ENCODE results near the gene PEX10. TPM values are rescaled to one million over a fixed set of nuclear protein-coding genes. Genes with fewer than 3 reads are reported as not detected.

Gene PEX10
- polyA plus RNA-seq, 1 donor from 2014 or later: 30.1 TPM

DNA sequence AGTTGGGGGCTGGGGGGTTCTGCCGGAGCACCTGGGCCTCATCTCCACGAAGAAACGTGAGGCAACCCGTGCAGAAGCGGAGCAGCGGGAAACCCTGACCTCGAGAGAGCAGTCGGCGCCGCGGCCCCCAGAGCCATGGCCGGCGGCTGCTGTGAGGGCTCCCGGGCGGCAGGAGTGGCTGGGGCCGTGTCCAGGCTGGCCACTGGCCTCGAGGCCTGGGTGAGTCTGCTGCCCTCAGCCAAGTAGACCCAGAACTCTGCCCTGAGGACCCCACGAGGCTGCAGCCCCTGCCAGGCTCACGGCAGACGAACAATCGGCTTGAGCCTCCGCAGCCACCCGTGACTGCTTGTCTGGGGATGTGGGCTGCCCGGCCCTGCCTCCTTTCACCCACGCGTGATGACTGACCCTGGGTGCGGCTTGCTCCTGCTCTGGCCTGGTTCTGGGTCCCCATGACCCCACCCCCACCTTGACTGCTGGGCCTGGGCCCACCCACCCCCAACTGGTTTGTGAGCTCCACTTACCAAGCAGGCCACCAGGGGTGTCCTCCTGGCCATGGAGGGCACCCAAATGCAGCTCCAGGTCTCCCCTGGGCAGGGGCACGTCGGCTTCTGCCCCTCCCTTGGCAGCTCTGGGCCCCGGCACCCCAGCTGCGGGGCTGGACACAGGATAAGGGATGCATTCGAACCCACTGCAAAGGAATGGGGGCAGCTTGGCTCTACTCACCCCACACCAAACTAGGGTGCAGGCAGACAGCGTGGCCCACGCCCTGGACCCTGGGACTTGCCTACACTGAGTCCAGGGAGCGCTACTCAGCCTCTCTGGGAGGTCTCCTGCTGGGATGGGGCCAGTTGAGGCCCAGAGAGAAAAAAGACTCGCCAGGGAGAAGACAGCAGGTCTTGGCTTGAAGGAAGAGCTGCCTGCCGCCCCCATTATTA lies 55.2 kb downstream of the PEX10 start:
- H3K9me2 ChIP-seq (ENCODE audit: insufficient read depth, low read length): no peaks in the 10 kb centered on the region
- H3K27me3 ChIP-seq (ENCODE audit: insufficient read depth, low read depth, low read length): no peaks in the 10 kb centered on the region
- H4K20me1 ChIP-seq (ENCODE audit: insufficient read depth): no peaks in the 10 kb centered on the region
- TF ChIP-seq EP300 (conservative IDR thresholded peaks at IDR 0.05; ENCODE audit: poor library complexity, severe bottlenecking) (no peak), MXI1 (conservative IDR thresholded peaks at IDR 0.05; ENCODE audit: poor library complexity, severe bottlenecking) (no peak), EZH2 (IDR thresholded peaks at IDR 0.05; ENCODE audit: borderline replicate concordance, insufficient read depth, low read length, poor library complexity, severe bottlenecking) (no peak), POLR2AphosphoS5 (IDR thresholded peaks at IDR 0.05) (no peak), SMC3 (conservative IDR thresholded peaks at IDR 0.05; ENCODE audit: poor library complexity) (no peak), TAF1 (IDR thresholded peaks at IDR 0.05; ENCODE audit: low read depth) (no peak), RAD21 (conservative IDR thresholded peaks at IDR 0.05) (no peak)
- TF ChIP-seq, protein P1, sequence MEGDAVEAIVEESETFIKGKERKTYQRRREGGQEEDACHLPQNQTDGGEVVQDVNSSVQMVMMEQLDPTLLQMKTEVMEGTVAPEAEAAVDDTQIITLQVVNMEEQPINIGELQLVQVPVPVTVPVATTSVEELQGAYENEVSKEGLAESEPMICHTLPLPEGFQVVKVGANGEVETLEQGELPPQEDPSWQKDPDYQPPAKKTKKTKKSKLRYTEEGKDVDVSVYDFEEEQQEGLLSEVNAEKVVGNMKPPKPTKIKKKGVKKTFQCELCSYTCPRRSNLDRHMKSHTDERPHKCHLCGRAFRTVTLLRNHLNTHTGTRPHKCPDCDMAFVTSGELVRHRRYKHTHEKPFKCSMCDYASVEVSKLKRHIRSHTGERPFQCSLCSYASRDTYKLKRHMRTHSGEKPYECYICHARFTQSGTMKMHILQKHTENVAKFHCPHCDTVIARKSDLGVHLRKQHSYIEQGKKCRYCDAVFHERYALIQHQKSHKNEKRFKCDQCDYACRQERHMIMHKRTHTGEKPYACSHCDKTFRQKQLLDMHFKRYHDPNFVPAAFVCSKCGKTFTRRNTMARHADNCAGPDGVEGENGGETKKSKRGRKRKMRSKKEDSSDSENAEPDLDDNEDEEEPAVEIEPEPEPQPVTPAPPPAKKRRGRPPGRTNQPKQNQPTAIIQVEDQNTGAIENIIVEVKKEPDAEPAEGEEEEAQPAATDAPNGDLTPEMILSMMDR (IDR thresholded peaks at IDR 0.05; ENCODE audit: poor library complexity, severe bottlenecking): no peak
- TF ChIP-seq, protein P2, sequence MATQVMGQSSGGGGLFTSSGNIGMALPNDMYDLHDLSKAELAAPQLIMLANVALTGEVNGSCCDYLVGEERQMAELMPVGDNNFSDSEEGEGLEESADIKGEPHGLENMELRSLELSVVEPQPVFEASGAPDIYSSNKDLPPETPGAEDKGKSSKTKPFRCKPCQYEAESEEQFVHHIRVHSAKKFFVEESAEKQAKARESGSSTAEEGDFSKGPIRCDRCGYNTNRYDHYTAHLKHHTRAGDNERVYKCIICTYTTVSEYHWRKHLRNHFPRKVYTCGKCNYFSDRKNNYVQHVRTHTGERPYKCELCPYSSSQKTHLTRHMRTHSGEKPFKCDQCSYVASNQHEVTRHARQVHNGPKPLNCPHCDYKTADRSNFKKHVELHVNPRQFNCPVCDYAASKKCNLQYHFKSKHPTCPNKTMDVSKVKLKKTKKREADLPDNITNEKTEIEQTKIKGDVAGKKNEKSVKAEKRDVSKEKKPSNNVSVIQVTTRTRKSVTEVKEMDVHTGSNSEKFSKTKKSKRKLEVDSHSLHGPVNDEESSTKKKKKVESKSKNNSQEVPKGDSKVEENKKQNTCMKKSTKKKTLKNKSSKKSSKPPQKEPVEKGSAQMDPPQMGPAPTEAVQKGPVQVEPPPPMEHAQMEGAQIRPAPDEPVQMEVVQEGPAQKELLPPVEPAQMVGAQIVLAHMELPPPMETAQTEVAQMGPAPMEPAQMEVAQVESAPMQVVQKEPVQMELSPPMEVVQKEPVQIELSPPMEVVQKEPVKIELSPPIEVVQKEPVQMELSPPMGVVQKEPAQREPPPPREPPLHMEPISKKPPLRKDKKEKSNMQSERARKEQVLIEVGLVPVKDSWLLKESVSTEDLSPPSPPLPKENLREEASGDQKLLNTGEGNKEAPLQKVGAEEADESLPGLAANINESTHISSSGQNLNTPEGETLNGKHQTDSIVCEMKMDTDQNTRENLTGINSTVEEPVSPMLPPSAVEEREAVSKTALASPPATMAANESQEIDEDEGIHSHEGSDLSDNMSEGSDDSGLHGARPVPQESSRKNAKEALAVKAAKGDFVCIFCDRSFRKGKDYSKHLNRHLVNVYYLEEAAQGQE (IDR thresholded peaks at IDR 0.05; ENCODE audit: borderline replicate concordance): no peak
- no peaks in the 10 kb centered on the region for H3K36me3 ChIP-seq (ENCODE audit: insufficient read depth, low read length)
- H3K79me2 ChIP-seq (replicated peaks; ENCODE audit: insufficient read depth, low read length): no peaks in the 10 kb centered on the region
- no peak overlapping the region for H3K4me2 ChIP-seq (ENCODE audit: low read length)
- H3K4me3 ChIP-seq (ENCODE audit: low read length): no peak overlapping the region
- no peak overlapping the region for H2AFZ ChIP-seq (ENCODE audit: low read depth, low read length)
- no peaks in the 10 kb centered on the region for H3F3A ChIP-seq (ENCODE audit: insufficient read depth, low read length, poor library complexity, severe bottlenecking)
- H3K9me3 ChIP-seq (ENCODE audit: low read length): no peaks in the 10 kb centered on the region
- H3K27ac ChIP-seq (ENCODE audit: low read length): no peak overlapping the region
- no peak overlapping the region for H3K9ac ChIP-seq (ENCODE audit: low read length)

DNA sequence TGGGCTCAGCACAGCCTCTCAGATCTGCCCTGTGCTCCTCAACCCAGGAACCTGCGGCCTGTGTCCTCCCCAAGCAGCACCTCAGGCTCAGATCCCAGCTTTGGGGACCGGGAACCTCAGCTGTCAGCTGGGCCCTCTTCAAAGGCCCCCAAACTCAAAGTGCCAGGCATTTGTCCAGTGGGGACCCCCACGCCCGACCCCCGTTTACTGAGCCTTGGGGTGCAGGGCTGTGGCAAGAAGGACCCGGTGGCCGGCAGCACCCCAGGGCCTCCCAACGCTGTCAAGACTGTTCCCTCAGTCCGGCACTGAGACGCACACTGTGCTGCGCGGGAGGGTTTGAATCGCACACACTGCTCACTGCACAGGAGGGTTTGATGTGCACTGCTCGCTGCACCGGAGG lies 56.0 kb downstream of the PEX10 start:
- H2AFZ ChIP-seq (ENCODE audit: low read depth, low read length): no peak overlapping the region
- no peaks in the 10 kb centered on the region for H3K9me2 ChIP-seq (ENCODE audit: insufficient read depth, low read length)
- no peaks in the 10 kb centered on the region for H3K36me3 ChIP-seq (ENCODE audit: insufficient read depth, low read length)
- no peaks in the 10 kb centered on the region for H3K27me3 ChIP-seq (ENCODE audit: insufficient read depth, low read depth, low read length)
- H3K79me2 ChIP-seq (replicated peaks; ENCODE audit: insufficient read depth, low read length): no peaks in the 10 kb centered on the region
- H4K20me1 ChIP-seq (ENCODE audit: insufficient read depth): no peaks in the 10 kb centered on the region
- H3K9me3 ChIP-seq (ENCODE audit: low read length): no peaks in the 10 kb centered on the region
- no peak overlapping the region for H3K9ac ChIP-seq (ENCODE audit: low read length)
- H3F3A ChIP-seq (ENCODE audit: insufficient read depth, low read length, poor library complexity, severe bottlenecking): no peaks in the 10 kb centered on the region
- H3K4me2 ChIP-seq (ENCODE audit: low read length): no peak overlapping the region
- no peak overlapping the region for H3K4me3 ChIP-seq (ENCODE audit: low read length)
- TF ChIP-seq MXI1 (conservative IDR thresholded peaks at IDR 0.05; ENCODE audit: poor library complexity, severe bottlenecking) (no peak), EZH2 (IDR thresholded peaks at IDR 0.05; ENCODE audit: borderline replicate concordance, insufficient read depth, low read length, poor library complexity, severe bottlenecking) (no peak), POLR2AphosphoS5 (IDR thresholded peaks at IDR 0.05) (no peak), RAD21 (conservative IDR thresholded peaks at IDR 0.05) (no peak), EP300 (conservative IDR thresholded peaks at IDR 0.05; ENCODE audit: poor library complexity, severe bottlenecking) (no peak), SMC3 (conservative IDR thresholded peaks at IDR 0.05; ENCODE audit: poor library complexity) (no peak), TAF1 (IDR thresholded peaks at IDR 0.05; ENCODE audit: low read depth) (no peak)
- TF ChIP-seq, protein P1 (IDR thresholded peaks at IDR 0.05; ENCODE audit: poor library complexity, severe bottlenecking): no peak
- TF ChIP-seq, protein P2 (IDR thresholded peaks at IDR 0.05; ENCODE audit: borderline replicate concordance): no peak
- H3K27ac ChIP-seq (ENCODE audit: low read length): no peak overlapping the region

Data from neural cell (in vitro differentiated cells).